IMR-90 (cell line): Measurements from ENCODE around the gene DHH.

Source experiments
- CEBPB ChIP-seq: IDR thresholded peaks from 2 replicates; pipeline ENCODE4 v1.6.1; 2012; ENCODE audit warnings: low read depth, low read length, improper control_type of control experiment
- CTCF ChIP-seq: conservative IDR thresholded peaks from 2 replicates; pipeline ENCODE4 v1.5.1; 2012; ENCODE audit warnings: mild to moderate bottlenecking, low read depth, low read length, improper control_type of control experiment
- ELK1 ChIP-seq: fragments of 150-350 bp; IDR thresholded peaks from 2 replicates; pipeline ENCODE4 v1.6.1; 2016; ENCODE audit warnings: low read depth, mild to moderate bottlenecking, low read length, moderate library complexity, borderline replicate concordance
- FOS ChIP-seq: fragments of 150-350 bp; IDR thresholded peaks from 2 replicates; pipeline ENCODE4 v1.6.1; 2016; ENCODE audit warnings: low read depth, low read length
- MAFK ChIP-seq: IDR thresholded peaks from 2 replicates; pipeline ENCODE4 v1.6.1; 2012; ENCODE audit warnings: low read depth, low read length, improper control_type of control experiment
- MXI1 ChIP-seq: IDR thresholded peaks from 2 replicates; pipeline ENCODE4 v1.6.1; 2012; ENCODE audit warnings: low read depth, mild to moderate bottlenecking, low read length, moderate library complexity, borderline replicate concordance
- POLR2A ChIP-seq: IDR thresholded peaks from 2 replicates; pipeline ENCODE4 v1.6.1; 2012; ENCODE audit warnings: mild to moderate bottlenecking, low read depth, low read length
- RAD21 ChIP-seq: IDR thresholded peaks from 2 replicates; pipeline ENCODE4 v1.6.1; 2012; ENCODE audit warnings: low read length, improper control_type of control experiment
- RCOR1 ChIP-seq: IDR thresholded peaks from 2 replicates; pipeline ENCODE4 v1.6.1; 2012; ENCODE audit warnings: mild to moderate bottlenecking, low read length, improper control_type of control experiment; ENCODE audit not compliant: insufficient replicate concordance

- no peak for TF ChIP-seq CTCF
- TF ChIP-seq CEBPB, result no peak
- TF ChIP-seq POLR2A, result no peak
- no peak for TF ChIP-seq RCOR1
- TF ChIP-seq FOS, result no peak
- no peak for TF ChIP-seq MAFK
- no peak for TF ChIP-seq ELK1
- no peak for TF ChIP-seq MXI1
- no peak for TF ChIP-seq RAD21
Observed at GRCh38 chr12:49109641-49110463, 15.3 kb upstream of the DHH start.
